Measurements from ENCODE around the gene TWIST2. TPM values are rescaled to one million over a fixed set of nuclear protein-coding genes. Genes with fewer than 3 reads are reported as not detected.

The TWIST2 gene
- total and polyA plus RNA-seq, 8 donors, result 0.58 to 58.0 (median 12.3) TPM

DNA sequence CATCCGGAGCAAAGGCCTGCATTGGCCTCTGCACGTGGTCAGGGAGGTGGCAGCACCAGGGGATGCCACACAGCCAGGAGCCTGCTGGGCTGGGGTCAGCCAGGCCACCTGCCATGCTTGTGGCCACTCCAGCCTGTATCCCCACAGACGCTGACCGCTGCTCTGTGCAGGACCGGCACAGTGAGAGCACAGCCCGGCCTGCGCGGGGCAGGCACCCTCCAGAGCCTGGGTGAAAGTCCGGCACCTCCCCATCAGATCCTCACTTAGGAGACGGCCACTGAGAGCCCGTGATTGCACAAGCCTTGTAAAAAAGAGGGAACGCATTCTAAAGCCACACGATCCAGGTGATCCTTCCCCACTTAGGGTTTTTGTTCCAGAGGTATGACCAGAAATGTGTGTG lies 42.2 kb downstream of the TWIST2 start:
- no peak for TF ChIP-seq POLR2AphosphoS5 (IDR thresholded peaks at IDR 0.05)
- TF ChIP-seq POLR2A (IDR thresholded peaks at IDR 0.05), result no peak
- no peak for TF ChIP-seq EP300 (IDR thresholded peaks at IDR 0.05)
- TF ChIP-seq, protein P1, sequence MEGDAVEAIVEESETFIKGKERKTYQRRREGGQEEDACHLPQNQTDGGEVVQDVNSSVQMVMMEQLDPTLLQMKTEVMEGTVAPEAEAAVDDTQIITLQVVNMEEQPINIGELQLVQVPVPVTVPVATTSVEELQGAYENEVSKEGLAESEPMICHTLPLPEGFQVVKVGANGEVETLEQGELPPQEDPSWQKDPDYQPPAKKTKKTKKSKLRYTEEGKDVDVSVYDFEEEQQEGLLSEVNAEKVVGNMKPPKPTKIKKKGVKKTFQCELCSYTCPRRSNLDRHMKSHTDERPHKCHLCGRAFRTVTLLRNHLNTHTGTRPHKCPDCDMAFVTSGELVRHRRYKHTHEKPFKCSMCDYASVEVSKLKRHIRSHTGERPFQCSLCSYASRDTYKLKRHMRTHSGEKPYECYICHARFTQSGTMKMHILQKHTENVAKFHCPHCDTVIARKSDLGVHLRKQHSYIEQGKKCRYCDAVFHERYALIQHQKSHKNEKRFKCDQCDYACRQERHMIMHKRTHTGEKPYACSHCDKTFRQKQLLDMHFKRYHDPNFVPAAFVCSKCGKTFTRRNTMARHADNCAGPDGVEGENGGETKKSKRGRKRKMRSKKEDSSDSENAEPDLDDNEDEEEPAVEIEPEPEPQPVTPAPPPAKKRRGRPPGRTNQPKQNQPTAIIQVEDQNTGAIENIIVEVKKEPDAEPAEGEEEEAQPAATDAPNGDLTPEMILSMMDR (IDR thresholded peaks at IDR 0.05), result no peak
- Histone ChIP-seq H3K4me1 (peaks cover 3 to 16% (median 7%) of the 10 kb centered on the region in 4 donors), H3K36me3 (peaks cover 0 to 9% (median 0%) of the 10 kb centered on the region in 4 donors), H3K4me3 (no peak overlapping the region), H3K27ac (no peak overlapping the region), H3K27me3 (peaks cover 0 to 11% (median 0%) of the 10 kb centered on the region in 3 donors), H3K9me3 (no peaks in the 10 kb centered on the region)
- no peak for DNase-seq
- 80 to 91% (median 87%) methylated on average over 7 to 13 of the region's 13 CpGs for WGBS, 5 donors
- intact Hi-C loops (cut with DNase I; ENCODE audit: low total_unique reads), result no loop called here

DNA sequence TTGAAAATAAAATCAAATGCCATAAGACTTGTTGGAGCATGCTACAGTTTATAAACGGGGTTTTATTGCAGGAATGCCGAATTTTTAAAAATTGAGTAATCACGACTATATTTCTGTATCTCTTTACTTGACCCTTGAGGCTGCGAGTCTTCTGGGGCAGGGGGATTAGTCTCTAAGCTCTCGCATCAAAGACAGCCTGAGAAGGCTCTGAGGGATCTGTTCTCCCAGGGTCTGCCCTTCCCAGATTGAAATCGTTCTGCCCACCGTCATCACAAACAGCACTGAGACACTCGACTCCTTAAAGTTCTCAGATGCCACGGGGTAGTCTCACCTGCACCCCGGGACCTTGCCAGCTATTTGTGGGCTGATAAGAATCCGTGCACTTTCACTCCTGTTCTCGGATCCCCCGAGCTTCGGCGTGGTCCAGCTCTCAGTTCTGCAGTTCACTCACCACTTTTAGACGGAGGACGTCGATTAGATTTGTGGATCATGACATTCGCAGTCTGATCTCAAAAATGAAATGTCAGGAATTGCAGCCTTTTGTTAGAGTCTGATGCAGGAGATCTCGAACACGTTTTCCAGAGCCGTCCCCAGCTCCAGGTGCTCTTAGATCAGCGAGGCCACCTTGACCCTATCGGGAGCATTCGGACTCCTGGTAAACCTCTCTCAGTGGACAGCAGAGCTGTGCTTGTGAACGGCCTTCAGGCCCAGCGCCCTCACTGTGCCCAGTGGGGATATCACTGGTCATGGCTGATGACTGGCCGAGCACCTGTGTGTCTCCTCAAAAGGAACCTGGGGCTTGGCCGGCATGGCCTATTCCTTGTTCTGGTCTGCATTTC lies 43.0 kb downstream of the TWIST2 start:
- H3K9me3 ChIP-seq, result no peaks in the 10 kb centered on the region
- WGBS, 5 donors, result 87 to 91% (median 88%) methylated on average over 28 to 29 of the region's 29 CpGs
- H3K4me3 ChIP-seq, result no peak overlapping the region
- H3K4me1 ChIP-seq, result peaks cover 10 to 23% (median 13%) of the 10 kb centered on the region in 4 donors
- H3K36me3 ChIP-seq, result peaks cover 0 to 9% (median 0%) of the 10 kb centered on the region in 4 donors
- H3K27me3 ChIP-seq, result peaks cover 0 to 11% (median 0%) of the 10 kb centered on the region in 3 donors
- TF ChIP-seq, protein P1 (IDR thresholded peaks at IDR 0.05), result no peak
- TF ChIP-seq POLR2A (IDR thresholded peaks at IDR 0.05), result no peak
- no peak for TF ChIP-seq EP300 (IDR thresholded peaks at IDR 0.05)
- no peak for TF ChIP-seq POLR2AphosphoS5 (IDR thresholded peaks at IDR 0.05)
- no peak overlapping the region for H3K27ac ChIP-seq
- intact Hi-C loops (cut with DNase I; ENCODE audit: low total_unique reads), result no loop called here
- DNase-seq, result no peak

DNA sequence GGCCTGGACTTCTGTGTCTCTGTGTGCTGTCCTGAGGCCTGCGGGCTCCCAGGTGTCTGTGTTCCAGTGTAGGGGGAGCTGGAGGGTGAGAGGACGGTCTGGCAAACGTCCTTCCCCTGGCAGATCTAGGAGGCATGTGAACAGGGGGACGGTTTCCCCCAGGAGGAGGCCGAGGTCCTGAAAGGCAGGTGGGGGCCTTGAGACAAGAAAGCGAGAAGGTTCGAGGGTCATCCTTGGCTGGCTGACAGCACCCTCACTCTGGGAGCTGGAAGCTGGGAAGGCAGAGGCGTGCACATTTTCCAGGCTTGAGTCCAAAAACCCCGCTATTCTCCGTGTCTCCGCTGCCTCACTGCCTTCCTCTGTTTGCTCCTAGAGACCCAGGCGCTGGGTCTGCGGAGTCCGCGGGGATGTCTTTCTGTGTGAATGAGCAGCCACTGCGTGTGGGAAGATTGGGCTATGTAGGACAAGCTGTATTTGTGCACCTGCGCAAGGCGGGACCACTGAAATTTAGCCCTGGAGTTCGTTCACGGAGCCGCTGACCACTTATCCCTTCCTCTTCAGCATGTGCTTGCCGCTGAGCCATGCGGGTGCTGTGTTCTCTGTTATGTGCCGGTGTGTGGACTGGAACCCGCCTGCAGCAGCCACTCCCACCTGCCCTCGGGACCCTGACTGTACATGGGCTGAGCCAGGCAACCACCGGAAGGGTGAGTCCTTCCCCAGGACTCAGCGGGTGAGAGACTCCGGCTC lies 43.7 kb downstream of the TWIST2 start:
- intact Hi-C loops (cut with DNase I; ENCODE audit: low total_unique reads), result no loop called here
- peaks cover 11 to 29% (median 17%) of the 10 kb centered on the region in 4 donors for H3K4me1 ChIP-seq
- 81 to 85% (median 82%) methylated on average over 19 to 29 of the region's 29 CpGs for WGBS, 5 donors
- no peaks in the 10 kb centered on the region for H3K9me3 ChIP-seq
- TF ChIP-seq EP300 (IDR thresholded peaks at IDR 0.05) (no peak), POLR2AphosphoS5 (IDR thresholded peaks at IDR 0.05) (no peak), POLR2A (IDR thresholded peaks at IDR 0.05) (no peak)
- TF ChIP-seq, protein P1 (IDR thresholded peaks at IDR 0.05), result no peak
- no peak overlapping the region for H3K4me3 ChIP-seq
- no peak for DNase-seq
- no peak overlapping the region for H3K27ac ChIP-seq
- peaks cover 0 to 13% (median 0%) of the 10 kb centered on the region in 3 donors for H3K27me3 ChIP-seq
- peaks cover 0 to 9% (median 0%) of the 10 kb centered on the region in 4 donors for H3K36me3 ChIP-seq

DNA sequence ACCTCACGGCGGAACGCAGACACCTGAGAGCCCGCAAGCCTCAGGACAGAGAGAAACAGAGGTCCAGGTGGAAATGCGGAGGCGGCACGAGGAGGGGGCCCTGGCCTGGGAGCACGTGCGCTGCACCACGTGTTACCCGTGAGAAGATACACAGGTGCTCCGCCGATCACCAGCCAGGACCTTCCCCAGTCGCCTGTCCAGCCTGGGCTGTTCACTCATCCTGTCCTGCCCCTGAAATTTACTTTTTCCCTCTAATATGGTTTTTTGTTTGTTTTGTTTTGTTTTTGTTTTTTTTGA lies 44.3 kb downstream of the TWIST2 start:
- intact Hi-C loops (cut with DNase I; ENCODE audit: low total_unique reads), result no loop called here
- no peak for TF ChIP-seq POLR2A (IDR thresholded peaks at IDR 0.05)
- TF ChIP-seq, protein P1 (IDR thresholded peaks at IDR 0.05), result no peak
- TF ChIP-seq POLR2AphosphoS5 (IDR thresholded peaks at IDR 0.05), result no peak
- TF ChIP-seq EP300 (IDR thresholded peaks at IDR 0.05), result no peak
- Histone ChIP-seq H3K27me3 (peaks cover 0 to 13% (median 0%) of the 10 kb centered on the region in 3 donors), H3K4me1 (peaks cover 11 to 30% (median 19%) of the 10 kb centered on the region in 4 donors), H3K36me3 (peaks cover 0 to 4% (median 0%) of the 10 kb centered on the region in 4 donors), H3K9me3 (no peaks in the 10 kb centered on the region), H3K4me3 (no peak overlapping the region), H3K27ac (no peak overlapping the region)
- WGBS, 5 donors, result 89 to 95% (median 93%) methylated on average over 11 to 14 of the region's 14 CpGs
- no peak for DNase-seq

Data from stomach (tissue), 9 donors.